ENCODE results near the gene SLC6A19.

SLC6A19 gene

DNA sequence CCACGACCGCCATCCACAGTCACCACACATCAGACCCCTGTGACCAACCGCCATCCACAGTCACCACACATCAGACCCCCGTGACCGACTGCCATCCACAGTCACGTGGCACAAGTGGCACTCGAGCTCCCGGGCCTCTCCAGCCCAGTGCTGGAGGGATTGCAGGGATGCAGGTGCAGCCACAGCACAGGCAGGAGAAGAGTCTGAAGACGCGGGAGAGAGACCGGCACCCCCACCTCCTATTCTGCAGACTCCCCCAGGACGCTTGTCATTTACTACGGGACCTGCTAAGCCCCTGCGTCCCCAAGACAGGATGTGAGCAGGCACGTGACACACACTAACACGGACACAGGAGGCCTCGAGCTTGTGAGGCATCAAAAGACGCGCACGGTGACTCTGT is 72.3 kb downstream of the SLC6A19 start:
- no peaks in the 10 kb centered on the region for H3F3A ChIP-seq (ENCODE audit: insufficient read depth)
- no peaks in the 10 kb centered on the region for H4K20me1 ChIP-seq (ENCODE audit: low read depth, low read length)
- H3K9me3 ChIP-seq (ENCODE audit: insufficient read depth, low read length): no peaks in the 10 kb centered on the region
- H3K4me2 ChIP-seq (ENCODE audit: low read depth, low read length, poor library complexity, severe bottlenecking): no peak overlapping the region
- H2AFZ ChIP-seq (ENCODE audit: low read depth, low read length, severe bottlenecking): no peak overlapping the region
- 0 out of 2 replicates have a peak, but pooled peaks cover 4% of the 10 kb centered on the region for H3K36me3 ChIP-seq (ENCODE audit: low read length)
- H3K79me2 ChIP-seq (ENCODE audit: insufficient read depth, low read length): peaks cover 20% of the 10 kb centered on the region
- H3K9ac ChIP-seq (ENCODE audit: low read length): no peak overlapping the region
- TF ChIP-seq, protein P1, sequence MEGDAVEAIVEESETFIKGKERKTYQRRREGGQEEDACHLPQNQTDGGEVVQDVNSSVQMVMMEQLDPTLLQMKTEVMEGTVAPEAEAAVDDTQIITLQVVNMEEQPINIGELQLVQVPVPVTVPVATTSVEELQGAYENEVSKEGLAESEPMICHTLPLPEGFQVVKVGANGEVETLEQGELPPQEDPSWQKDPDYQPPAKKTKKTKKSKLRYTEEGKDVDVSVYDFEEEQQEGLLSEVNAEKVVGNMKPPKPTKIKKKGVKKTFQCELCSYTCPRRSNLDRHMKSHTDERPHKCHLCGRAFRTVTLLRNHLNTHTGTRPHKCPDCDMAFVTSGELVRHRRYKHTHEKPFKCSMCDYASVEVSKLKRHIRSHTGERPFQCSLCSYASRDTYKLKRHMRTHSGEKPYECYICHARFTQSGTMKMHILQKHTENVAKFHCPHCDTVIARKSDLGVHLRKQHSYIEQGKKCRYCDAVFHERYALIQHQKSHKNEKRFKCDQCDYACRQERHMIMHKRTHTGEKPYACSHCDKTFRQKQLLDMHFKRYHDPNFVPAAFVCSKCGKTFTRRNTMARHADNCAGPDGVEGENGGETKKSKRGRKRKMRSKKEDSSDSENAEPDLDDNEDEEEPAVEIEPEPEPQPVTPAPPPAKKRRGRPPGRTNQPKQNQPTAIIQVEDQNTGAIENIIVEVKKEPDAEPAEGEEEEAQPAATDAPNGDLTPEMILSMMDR (IDR thresholded peaks at IDR 0.05; ENCODE audit: insufficient read depth, low read length, poor library complexity, severe bottlenecking): no peak
- TF ChIP-seq EZH2phosphoT487 (conservative IDR thresholded peaks at IDR 0.05; ENCODE audit: low read length): no peak
- no peaks in the 10 kb centered on the region for H3K9me2 ChIP-seq (replicated peaks; ENCODE audit: insufficient read depth, low read length)
- H3K27ac ChIP-seq (ENCODE audit: low read depth, low read length): no peak overlapping the region
- H3K4me3 ChIP-seq (ENCODE audit: insufficient read depth, low read length, poor library complexity, severe bottlenecking): no peak overlapping the region
- H3K27me3 ChIP-seq (ENCODE audit: low read length): no peaks in the 10 kb centered on the region

DNA sequence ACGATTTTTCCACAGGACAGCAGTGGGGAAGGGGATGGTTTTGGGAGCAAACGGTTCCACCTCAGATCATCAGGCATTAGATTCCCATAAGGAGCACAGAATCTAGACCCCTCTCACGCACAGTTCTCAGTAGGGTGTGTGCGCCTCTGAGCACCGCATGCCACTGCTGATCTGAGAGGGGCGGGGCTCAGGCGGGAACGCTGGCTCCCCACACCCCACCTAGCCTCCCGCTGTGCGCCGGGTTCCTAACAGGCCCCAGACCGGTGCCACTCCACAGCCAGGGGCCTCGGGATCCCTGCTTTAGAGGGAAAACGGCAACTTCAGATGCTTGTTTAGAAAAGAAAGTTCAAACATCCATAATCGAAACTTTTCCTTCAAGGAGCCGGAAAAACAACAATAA is 73.1 kb downstream of the SLC6A19 start:
- Histone ChIP-seq H3K9me2 (replicated peaks; ENCODE audit: insufficient read depth, low read length) (no peaks in the 10 kb centered on the region), H3K36me3 (ENCODE audit: low read length) (0 out of 2 replicates have a peak, but pooled peaks cover 4% of the 10 kb centered on the region), H3K4me3 (ENCODE audit: insufficient read depth, low read length, poor library complexity, severe bottlenecking) (no peak overlapping the region), H2AFZ (ENCODE audit: low read depth, low read length, severe bottlenecking) (no peak overlapping the region), H4K20me1 (ENCODE audit: low read depth, low read length) (no peaks in the 10 kb centered on the region), H3K27ac (ENCODE audit: low read depth, low read length) (no peak overlapping the region), H3K79me2 (ENCODE audit: insufficient read depth, low read length) (peaks cover 20% of the 10 kb centered on the region), H3K9me3 (ENCODE audit: insufficient read depth, low read length) (no peaks in the 10 kb centered on the region), H3K4me2 (ENCODE audit: low read depth, low read length, poor library complexity, severe bottlenecking) (no peak overlapping the region), H3F3A (ENCODE audit: insufficient read depth) (no peaks in the 10 kb centered on the region), H3K9ac (ENCODE audit: low read length) (no peak overlapping the region), H3K27me3 (ENCODE audit: low read length) (no peaks in the 10 kb centered on the region)
- TF ChIP-seq, protein P1 (IDR thresholded peaks at IDR 0.05; ENCODE audit: insufficient read depth, low read length, poor library complexity, severe bottlenecking): no peak
- TF ChIP-seq EZH2phosphoT487 (conservative IDR thresholded peaks at IDR 0.05; ENCODE audit: low read length): no peak

Measured in SU-DHL-6 (cell line).